HFF-Myc (cell line): ENCODE measurements around the gene DAGLA.

ENCODE experiments used
- DNase-seq: peaks from one replicate; pipeline ENCODE4 v3.0.0-alpha.2; 2011; ENCODE audit warnings: low read depth; ENCODE audit errors: extremely low read depth
- H3K4me3 ChIP-seq: replicated peaks from 2 replicates; pipeline ENCODE4 v1.5.1; 2011; ENCODE audit warnings: low read depth, mild to moderate bottlenecking, control low read depth, low read length
- CTCF ChIP-seq: IDR thresholded peaks from 2 replicates; pipeline ENCODE4 v1.5.1; 2012; ENCODE audit warnings: mild to moderate bottlenecking, low read depth, low read length, control low read depth; ENCODE audit errors: missing control alignments

Gene DAGLA

GRCh38 chr11:61795876-61796526 is 115.8 kb downstream of the DAGLA start:
- H3K4me3 ChIP-seq = no peak overlapping the region
- TF ChIP-seq CTCF = no peak
- DNase-seq = no peak
